Thyroid gland (tissue), 4 donors: ENCODE measurements around the gene RPL41.

Experiments used
- CTCF ChIP-seq, 6 experiments: fragments of 200-600 bp in 3 of 6; fragments of 450-650 bp in 3 of 6; sonication (generic) in 3 of 6; IDR thresholded peaks; one replicate each; pipeline ENCODE4 v1.5.1; 2016 to 2019; ENCODE audit warnings: antibody characterized with exemption in 6 of 6, mild to moderate bottlenecking in 2 of 6, inconsistent platforms in 1 of 6, moderate library complexity in 1 of 6
- POLR2A ChIP-seq, 2 donors: fragments of 450-650 bp; IDR thresholded peaks; one replicate each; pipeline ENCODE4 v1.6.1; 2017; ENCODE audit warnings: antibody characterized with exemption in 2 of 2, mild to moderate bottlenecking in 2 of 2, moderate library complexity in 1 of 2

- no peak for TF ChIP-seq CTCF (IDR thresholded peaks at IDR 0.05)
- no peak for TF ChIP-seq POLR2A (IDR thresholded peaks at IDR 0.05)
These were observed 38.0 kb upstream of the RPL41 start for GRCh38 chr12:56078427-56078826.
